ENCODE data around the gene EPHA7.

The EPHA7 gene

GRCh38 chr6:93350774-93351173, 68.6 kb downstream of the EPHA7 start:
- no peak overlapping the region for H3K4me3 ChIP-seq (ENCODE audit: low read length)

GRCh38 chr6:93344333-93344835, 75.0 kb downstream of the EPHA7 start:
- no peak overlapping the region for H3K4me3 ChIP-seq (ENCODE audit: low read length)
- no peak for DNase-seq (ENCODE audit: low read depth)
- no peak for TF ChIP-seq CTCF (IDR thresholded peaks at IDR 0.05; ENCODE audit: insufficient read depth, low read depth, low read length, missing control alignments)

More at GRCh38 chr6:93350774-93351173, 68.6 kb downstream of the EPHA7 start:
- no peak for DNase-seq (ENCODE audit: low read depth)
- TF ChIP-seq CTCF (IDR thresholded peaks at IDR 0.05; ENCODE audit: insufficient read depth, low read depth, low read length, missing control alignments): no peak

- no peak for TF ChIP-seq CTCF (IDR thresholded peaks at IDR 0.05; ENCODE audit: insufficient read depth, low read depth, low read length, missing control alignments)
- H3K4me3 ChIP-seq (ENCODE audit: low read length): no peak overlapping the region
- no peak for DNase-seq (ENCODE audit: low read depth)
These were observed 75.9 kb downstream of the EPHA7 start for GRCh38 chr6:93343476-93343875.

GRCh38 chr6:93341900-93342613, 77.3 kb downstream of the EPHA7 start:
- H3K4me3 ChIP-seq (ENCODE audit: low read length): no peak overlapping the region
- no peak for TF ChIP-seq CTCF (IDR thresholded peaks at IDR 0.05; ENCODE audit: insufficient read depth, low read depth, low read length, missing control alignments)
- no peak for DNase-seq (ENCODE audit: low read depth)

- no peak for TF ChIP-seq CTCF (IDR thresholded peaks at IDR 0.05; ENCODE audit: insufficient read depth, low read depth, low read length, missing control alignments)
- no peak for DNase-seq (ENCODE audit: low read depth)
- H3K4me3 ChIP-seq (ENCODE audit: low read length): no peak overlapping the region
These were observed 81.5 kb downstream of the EPHA7 start for GRCh38 chr6:93337772-93338394.

GRCh38 chr6:93337014-93337413, 82.3 kb downstream of the EPHA7 start:
- H3K4me3 ChIP-seq (ENCODE audit: low read length): no peak overlapping the region
- DNase-seq (ENCODE audit: low read depth): no peak
- TF ChIP-seq CTCF (IDR thresholded peaks at IDR 0.05; ENCODE audit: insufficient read depth, low read depth, low read length, missing control alignments): no peak
